AG04449 (cell line): ENCODE results near the gene ATP6V1F.

Experiments used
- CTCF ChIA-PET: fragments of 350-600 bp; formaldehyde crosslinking; extraction: SDS; loops from one replicate; lab custom pipeline; 2021; ENCODE audit warnings: antibody characterized with exemption; lab: Yijun Ruan, JAX
- POLR2A ChIA-PET: fragments of 400-600, 350-600 bp; formaldehyde crosslinking; extraction: SDS; loops from one replicate; lab custom pipeline; 2020; ENCODE audit warnings: antibody characterized with exemption, inconsistent platforms; lab: Yijun Ruan, JAX
- DNase-seq: peaks from one replicate; pipeline ENCODE4 v3.0.0-alpha.2; 2010; ENCODE audit warnings: low read depth, low spot score
- H3K4me3 ChIP-seq: 2 replicates; pipeline ENCODE4 v1.5.1; 2011; ENCODE audit warnings: low read depth, mild to moderate bottlenecking, control low read depth, low read length
- TF ChIP-seq, protein P1 (sequence below): IDR thresholded peaks from one replicate; pipeline ENCODE4 v1.5.1; 2011; ENCODE audit warnings: mild to moderate bottlenecking, moderate library complexity, low read length, control low read depth, inconsistent platforms; ENCODE audit not compliant: insufficient read depth; ENCODE audit errors: missing control alignments

ATP6V1F gene

DNA sequence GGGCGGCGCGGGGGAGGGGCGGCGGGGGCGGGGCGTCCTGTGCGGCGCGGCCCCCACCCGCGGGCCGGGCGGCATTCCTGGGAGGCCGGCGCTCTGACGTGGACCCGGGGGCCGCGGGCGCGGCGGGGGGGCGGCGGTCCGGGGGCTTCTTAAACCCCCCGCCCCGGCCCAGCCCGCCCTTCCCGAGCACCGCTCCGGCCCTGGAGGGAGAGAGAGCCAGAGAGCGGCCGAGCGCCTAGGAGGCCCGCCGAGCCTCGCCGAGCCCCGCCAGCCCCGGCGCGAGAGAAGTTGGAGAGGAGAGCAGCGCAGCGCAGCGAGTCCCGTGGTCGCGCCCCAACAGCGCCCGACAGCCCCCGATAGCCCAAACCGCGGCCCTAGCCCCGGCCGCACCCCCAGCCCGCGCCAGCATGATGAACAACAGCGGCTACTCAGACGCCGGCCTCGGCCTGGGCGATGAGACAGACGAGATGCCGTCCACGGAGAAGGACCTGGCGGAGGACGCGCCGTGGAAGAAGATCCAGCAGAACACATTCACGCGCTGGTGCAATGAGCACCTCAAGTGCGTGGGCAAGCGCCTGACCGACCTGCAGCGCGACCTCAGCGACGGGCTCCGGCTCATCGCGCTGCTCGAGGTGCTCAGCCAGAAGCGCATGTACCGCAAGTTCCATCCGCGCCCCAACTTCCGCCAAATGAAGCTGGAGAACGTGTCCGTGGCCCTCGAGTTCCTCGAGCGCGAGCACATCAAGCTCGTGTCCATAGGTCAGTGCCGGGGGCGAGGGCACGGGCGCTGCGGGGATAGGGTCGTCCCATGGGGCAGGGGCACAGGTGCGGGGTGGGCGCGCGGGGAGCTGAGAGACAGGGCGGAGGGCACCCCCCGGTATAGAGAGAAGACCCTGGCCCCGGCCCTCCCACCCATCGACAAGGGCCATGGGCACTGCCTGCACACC is 32.2 kb upstream of the ATP6V1F start, which contains the start of gene FLNC:
TSS of gene FLNC (plus strand) at position 176 of the 947 bp plus-strand sequence. CDS start at position 408, 232 bp downstream.
- POLR2A ChIA-PET = interaction anchor here (0.8 to 4.0 kb wide), 8 partner anchors 18 to 90 kb away, joined by 3 to 39 read pairs (median 7); partner anchors contain the start of genes ATP6V1F, CALU and CCDC136
- CTCF ChIA-PET = interaction anchor here (0.8 to 2.0 kb wide), 4 partner anchors 12 to 89 kb away, joined by 3 to 9 read pairs (median 4); no protein-coding TSS in a partner anchor
- no peak for DNase-seq
- H3K4me3 ChIP-seq = peak within 1 kb of the TSS; percentile 95
- TF ChIP-seq, protein P1, sequence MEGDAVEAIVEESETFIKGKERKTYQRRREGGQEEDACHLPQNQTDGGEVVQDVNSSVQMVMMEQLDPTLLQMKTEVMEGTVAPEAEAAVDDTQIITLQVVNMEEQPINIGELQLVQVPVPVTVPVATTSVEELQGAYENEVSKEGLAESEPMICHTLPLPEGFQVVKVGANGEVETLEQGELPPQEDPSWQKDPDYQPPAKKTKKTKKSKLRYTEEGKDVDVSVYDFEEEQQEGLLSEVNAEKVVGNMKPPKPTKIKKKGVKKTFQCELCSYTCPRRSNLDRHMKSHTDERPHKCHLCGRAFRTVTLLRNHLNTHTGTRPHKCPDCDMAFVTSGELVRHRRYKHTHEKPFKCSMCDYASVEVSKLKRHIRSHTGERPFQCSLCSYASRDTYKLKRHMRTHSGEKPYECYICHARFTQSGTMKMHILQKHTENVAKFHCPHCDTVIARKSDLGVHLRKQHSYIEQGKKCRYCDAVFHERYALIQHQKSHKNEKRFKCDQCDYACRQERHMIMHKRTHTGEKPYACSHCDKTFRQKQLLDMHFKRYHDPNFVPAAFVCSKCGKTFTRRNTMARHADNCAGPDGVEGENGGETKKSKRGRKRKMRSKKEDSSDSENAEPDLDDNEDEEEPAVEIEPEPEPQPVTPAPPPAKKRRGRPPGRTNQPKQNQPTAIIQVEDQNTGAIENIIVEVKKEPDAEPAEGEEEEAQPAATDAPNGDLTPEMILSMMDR = no peak

DNA sequence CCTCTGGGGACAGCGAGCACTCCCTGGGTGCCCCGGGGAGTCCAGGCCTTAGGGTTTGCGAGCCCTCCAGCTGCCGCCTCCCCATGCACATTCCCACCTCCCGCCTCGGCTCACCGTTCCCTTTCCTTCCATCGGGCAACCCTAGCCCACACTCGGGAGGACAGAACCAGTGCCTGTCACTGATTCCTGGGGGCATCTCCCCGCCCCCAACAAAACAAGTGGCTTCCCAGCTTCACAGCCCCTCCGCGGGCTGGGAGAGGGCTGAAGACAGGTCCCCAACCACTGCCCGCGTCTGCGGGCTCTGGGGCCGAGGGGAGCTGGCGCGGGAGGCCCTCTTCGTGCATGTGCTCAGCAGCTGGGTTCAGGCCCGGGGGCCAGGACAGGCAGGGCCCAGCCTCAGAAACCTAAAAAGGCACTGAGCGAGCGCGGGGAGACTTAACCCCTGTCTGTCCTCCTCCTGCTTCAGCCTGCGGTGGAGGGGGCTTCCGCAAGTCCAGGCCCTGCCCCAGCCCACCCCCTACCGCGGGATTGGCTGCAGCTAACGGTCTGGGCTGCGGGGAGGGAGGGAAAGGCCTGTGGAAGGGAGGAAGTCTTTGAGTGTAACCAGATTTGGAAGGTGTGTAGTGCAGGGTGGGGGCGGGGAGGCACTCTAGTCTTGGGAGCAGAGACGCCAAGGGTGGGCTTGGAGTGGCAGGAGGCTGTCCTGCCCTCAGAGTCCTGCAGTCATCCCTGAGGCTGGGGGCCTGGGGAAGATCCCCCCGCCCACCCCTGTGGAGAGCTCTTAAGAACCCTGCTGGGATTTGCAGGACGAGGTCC is 31.3 kb upstream of the ATP6V1F start:
- DNase-seq = no peak
- ChIA-PET CTCF (interaction anchor here (0.8 to 2.0 kb wide), 6 partner anchors 9 to 90 kb away, joined by 3 to 9 read pairs (median 3); no protein-coding TSS in a partner anchor), POLR2A (interaction anchor here (0.7 to 4.0 kb wide), 9 partner anchors 19 to 91 kb away, joined by 3 to 39 read pairs (median 5); partner anchors contain the start of genes ATP6V1F, CALU and CCDC136)
- TF ChIP-seq, protein P1 = no peak
- peak overlapping the region; percentile 95 for H3K4me3 ChIP-seq

DNA sequence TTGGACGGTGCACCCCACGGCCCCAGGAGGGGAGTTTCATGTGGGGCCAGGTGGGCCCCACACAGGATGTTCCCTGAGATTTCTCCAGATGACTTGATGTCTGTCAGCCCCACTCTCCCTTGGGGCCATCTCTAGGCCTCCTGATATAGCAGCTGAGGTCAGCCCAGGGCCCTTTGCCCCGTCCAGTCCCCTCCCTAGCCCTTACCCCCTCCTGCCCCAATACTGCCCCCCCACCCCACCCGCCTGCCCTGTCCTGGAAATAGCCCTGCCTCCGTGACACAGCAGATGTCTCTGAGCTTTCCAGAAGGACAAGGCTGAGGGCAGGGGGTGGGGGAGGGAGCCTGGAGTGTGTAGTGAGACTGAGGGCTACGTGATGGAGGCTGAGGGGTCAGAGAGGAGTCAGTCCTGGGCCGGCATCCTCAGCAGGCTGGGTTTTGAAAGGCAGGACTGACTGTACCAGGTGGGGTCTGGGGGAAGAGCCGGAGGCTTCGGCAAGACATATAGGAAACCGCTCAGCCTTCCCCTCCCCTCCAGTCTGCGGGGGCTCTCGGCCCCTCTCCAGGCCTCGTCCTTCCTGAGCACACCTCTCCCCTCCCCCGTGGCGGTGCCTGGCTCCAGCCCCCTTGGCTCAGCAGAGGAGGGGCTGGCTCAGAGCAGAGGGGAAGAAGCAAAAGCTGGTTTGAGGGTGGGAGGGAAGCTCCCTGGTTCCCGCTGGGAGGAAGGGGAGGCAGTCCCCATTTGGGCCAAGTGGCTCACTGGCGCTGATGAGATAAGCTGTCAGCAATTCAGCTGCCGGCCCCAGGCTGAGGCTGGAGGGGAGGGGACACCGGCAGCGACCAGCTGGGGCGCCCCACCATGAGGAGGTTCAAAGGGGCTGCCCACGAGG is 30.4 kb upstream of the ATP6V1F start:
- peak overlapping the region; percentile 95 for H3K4me3 ChIP-seq
- TF ChIP-seq, protein P1 = no peak
- POLR2A ChIA-PET = interaction anchor here (0.9 to 4.0 kb wide), 11 partner anchors 16 to 104 kb away, joined by 3 to 39 read pairs (median 4); partner anchors contain the start of genes ATP6V1F, CALU and CCDC136
- DNase-seq = no peak
- CTCF ChIA-PET = interaction anchor here (0.8 to 2.8 kb wide), 7 partner anchors 8 to 90 kb away, joined by 3 to 17 read pairs (median 3); no protein-coding TSS in a partner anchor

DNA sequence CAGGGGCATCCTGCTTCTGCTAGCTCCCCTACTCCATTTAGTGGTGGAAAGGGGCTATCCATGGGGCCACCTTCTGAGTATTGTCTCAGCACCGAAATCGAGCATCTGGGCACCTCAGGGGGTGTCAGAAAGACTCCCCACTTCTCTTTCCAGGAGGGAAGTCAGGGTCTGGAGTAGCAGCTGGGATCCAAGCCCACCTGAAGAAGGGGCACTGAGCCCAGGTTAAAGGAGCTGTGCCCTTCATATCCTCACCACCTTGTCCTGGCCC is 29.8 kb upstream of the ATP6V1F start:
- CTCF ChIA-PET = interaction anchor here (1.3 to 2.8 kb wide), 4 partner anchors 8 to 91 kb away, joined by 3 to 17 read pairs (median 6); no protein-coding TSS in a partner anchor
- DNase-seq = no peak
- TF ChIP-seq, protein P1 = no peak
- peak overlapping the region; percentile 95 for H3K4me3 ChIP-seq
- POLR2A ChIA-PET = interaction anchor here (0.9 to 4.0 kb wide), 8 partner anchors 15 to 104 kb away, joined by 3 to 39 read pairs (median 4); partner anchors contain the start of genes ATP6V1F and CALU
